Keratinocyte (primary cell): ENCODE results near the gene BEST2. TPM values are rescaled to one million over a fixed set of nuclear protein-coding genes. Genes with fewer than 3 reads are reported as not detected.

ENCODE experiments used
- DNase-seq: peaks from one replicate; pipeline ENCODE4 v3.0.0-alpha.2; 2011; ENCODE audit warnings: low read depth, missing footprints, low spot score
- FAIRE-seq: peaks from 2 replicates; lab custom pipeline; 2011; peaks lifted over from hg19 to GRCh38; lab: Jason Lieb, UNC
- H2AFZ ChIP-seq: 2 replicates; pipeline ENCODE4 v1.6.0; 2012; ENCODE audit warnings: low read length, control low read depth, inconsistent platforms; ENCODE audit not compliant: control insufficient read depth
- H3K27ac ChIP-seq: 2 replicates; pipeline ENCODE4 v1.5.1; 2011; ENCODE audit warnings: low read length; ENCODE audit not compliant: control insufficient read depth, insufficient read depth
- H3K27me3 ChIP-seq: 3 replicates; pipeline ENCODE4 v1.6.0; 2011; ENCODE audit warnings: low read length; ENCODE audit not compliant: control insufficient read depth, insufficient read depth; ENCODE audit errors: extremely low read depth
- H3K36me3 ChIP-seq, 2 experiments: 2 replicates in 1 of 2; 3 replicates in 1 of 2; pipeline ENCODE4 v1.5.1; 2011; ENCODE audit warnings: low read length in 2 of 2, mild to moderate bottlenecking in 1 of 2; ENCODE audit not compliant: control insufficient read depth in 2 of 2, insufficient read depth in 2 of 2; ENCODE audit errors: extremely low read depth in 1 of 2
- H3K4me1 ChIP-seq: 3 replicates; pipeline ENCODE4 v1.5.1; 2011; ENCODE audit warnings: low read length; ENCODE audit not compliant: control insufficient read depth, insufficient read depth; ENCODE audit errors: extremely low read depth
- H3K4me2 ChIP-seq: 3 replicates; pipeline ENCODE4 v1.6.0; 2011; ENCODE audit warnings: low read depth, low read length; ENCODE audit not compliant: control insufficient read depth, insufficient read depth; ENCODE audit errors: extremely low read depth
- H3K4me3 ChIP-seq, 3 experiments: fragments of 200-600 bp in 1 of 3; sonication (generic) in 1 of 3; 2 replicates in 2 of 3; 3 replicates in 1 of 3; pipeline ENCODE4 v1.5.1; 2011 to 2016; ENCODE audit warnings: low read length in 3 of 3, mild to moderate bottlenecking in 3 of 3, control low read depth in 2 of 3, inconsistent platforms in 1 of 3, low read depth in 1 of 3, mixed read lengths in 1 of 3, mixed run types in 1 of 3, moderate library complexity in 1 of 3; ENCODE audit not compliant: control insufficient read depth in 2 of 3, insufficient read depth in 2 of 3; ENCODE audit errors: extremely low read depth in 1 of 3
- H3K79me2 ChIP-seq: 2 replicates; pipeline ENCODE4 v1.6.0; 2012; ENCODE audit warnings: low read length; ENCODE audit not compliant: control insufficient read depth, insufficient read depth
- H3K9ac ChIP-seq: 3 replicates; pipeline ENCODE4 v1.6.0; 2011; ENCODE audit warnings: low read length; ENCODE audit not compliant: control insufficient read depth, insufficient read depth; ENCODE audit errors: extremely low read depth
- H3K9me1 ChIP-seq: 3 replicates; pipeline ENCODE4 v1.6.0; 2011; ENCODE audit warnings: low read length; ENCODE audit not compliant: control insufficient read depth, insufficient read depth; ENCODE audit errors: extremely low read depth
- H3K9me3 ChIP-seq: 2 replicates; pipeline ENCODE4 v1.5.1; 2012; ENCODE audit warnings: low read depth, low read length; ENCODE audit not compliant: control insufficient read depth
- H4K20me1 ChIP-seq: 3 replicates; pipeline ENCODE4 v1.6.0; 2011; ENCODE audit warnings: low read length; ENCODE audit not compliant: control insufficient read depth, insufficient read depth; ENCODE audit errors: extremely low read depth
- CTCF ChIP-seq, 3 experiments: IDR thresholded peaks in 1 of 3; conservative IDR thresholded peaks in 1 of 3; optimal IDR thresholded peaks in 1 of 3; 2 replicates in 2 of 3; 3 replicates in 1 of 3; pipeline versions ENCODE3 to v1.5.1; 2011; ENCODE audit warnings: low read length in 3 of 3, mild to moderate bottlenecking in 3 of 3, moderate library complexity in 2 of 3, control low read depth in 1 of 3, inconsistent platforms in 1 of 3; ENCODE audit not compliant: insufficient read depth in 2 of 3; ENCODE audit errors: extremely low read depth in 1 of 3
- EZH2 ChIP-seq: IDR thresholded peaks from one replicate; pipeline ENCODE4 v1.6.1; 2012; ENCODE audit warnings: inconsistent platforms, mild to moderate bottlenecking, low read length, moderate library complexity
- dilution Hi-C: fragments of 300-500 bp; cut with MboI; formaldehyde crosslinking; loops from one replicate; pipeline ENCODE4 v1.7.0; 2020; ENCODE audit warnings: low sequenced_read_pairs; ENCODE audit not compliant: extremely low pct_ligation_motif_present
- polyA plus RNA-seq, 5 experiments: library from polyadenylated mRNA; depleted of rRNA in 3 of 5; stranded (reverse) in 3 of 5; stranded (forward) in 1 of 5; unstranded in 1 of 5; fragments of >200 nt; gene quantifications; 1 replicate in 1 of 5; 2 replicates in 3 of 5; 3 replicates in 1 of 5; pipeline versions ENCODE4 v1.2.1 to v1.2.3, GENCODE V29; 2011 to 2012; ENCODE audit warnings: missing spikeins in 2 of 5, low read depth in 1 of 5, low replicate concordance in 1 of 5

Gene BEST2
- polyA plus RNA-seq, 1 donor (not counting 4 experiments of a cell fraction or from before 2014, with no cell fraction given), result not detected

- peaks cover 19% of the 10 kb centered on the region for H3K79me2 ChIP-seq
- no peaks in the 10 kb centered on the region for H3K36me3 ChIP-seq
- peak overlapping the region; percentile 98 for H3K27ac ChIP-seq
- H3K9ac ChIP-seq, result peak overlapping the region; percentile 97
- no peaks in the 10 kb centered on the region for H3K9me1 ChIP-seq
- H4K20me1 ChIP-seq, result peaks cover 11% of the 10 kb centered on the region
- no peak for TF ChIP-seq CTCF (optimal IDR thresholded peaks at IDR 0.05 in 1 of 3, IDR thresholded peaks at IDR 0.05 in 1 of 3, conservative IDR thresholded peaks at IDR 0.05 in 1 of 3; ENCODE audit: extremely low read depth in 1 of 3, insufficient read depth in 2 of 3, low read length in 3 of 3)
- no peak for TF ChIP-seq EZH2
- peak overlapping the region; percentile 73 to 95 (median 94) for H3K4me3 ChIP-seq
- peaks cover 35% of the 10 kb centered on the region for H3K4me1 ChIP-seq
- peak overlapping the region; percentile 99 for H3K4me2 ChIP-seq
- FAIRE-seq (no peak), DNase-seq (no peak)
- H2AFZ ChIP-seq, result no peak overlapping the region
- dilution Hi-C loops, result no loop called here
- no peaks in the 10 kb centered on the region for H3K9me3 ChIP-seq
- no peaks in the 10 kb centered on the region for H3K27me3 ChIP-seq
These were observed 40.7 kb downstream of the BEST2 start for GRCh38 chr19:12792051-12792852.

- Histone ChIP-seq H2AFZ (no peak overlapping the region), H3K36me3 (no peaks in the 10 kb centered on the region), H3K9me1 (no peaks in the 10 kb centered on the region), H4K20me1 (peaks cover 11% of the 10 kb centered on the region), H3K4me1 (peaks cover 35% of the 10 kb centered on the region), H3K27ac (peak overlapping the region; percentile 98), H3K79me2 (peaks cover 19% of the 10 kb centered on the region), H3K4me2 (peak overlapping the region; percentile 99), H3K9me3 (no peaks in the 10 kb centered on the region), H3K27me3 (no peaks in the 10 kb centered on the region), H3K4me3 (peak overlapping the region; percentile 73 to 95 (median 94)), H3K9ac (peak overlapping the region; percentile 97)
- FAIRE-seq, result no peak
- DNase-seq, result no peak
- no peak for TF ChIP-seq CTCF (optimal IDR thresholded peaks at IDR 0.05 in 1 of 3, IDR thresholded peaks at IDR 0.05 in 1 of 3, conservative IDR thresholded peaks at IDR 0.05 in 1 of 3; ENCODE audit: extremely low read depth in 1 of 3, insufficient read depth in 2 of 3, low read length in 3 of 3)
- dilution Hi-C loops, result no loop called here
These were observed 41.3 kb downstream of the BEST2 start for GRCh38 chr19:12792853-12793289.
